A204.1 (cell line): Measurements from ENCODE around the gene PRKACG.
"Not testable (repeated sequence)": the region's sequence is repeated elsewhere in the genome, so short reads cannot be mapped to it uniquely, and the experiment has no call there.

Experiments
- FAIRE-seq: peaks from 2 replicates; lab custom pipeline; 2012; peaks lifted over from hg19 to GRCh38; lab: Jason Lieb, UNC

Gene PRKACG

GRCh38 chr9:69014013-69014412 lies at the start of gene PRKACG:
PRKACG (minus strand) TSS chr9:69014113; CDS start chr9:69014092, 21 bp downstream.
- FAIRE-seq = no peak

GRCh38 chr9:69062195-69062594 lies 48.3 kb upstream of the PRKACG start:
- no peak for FAIRE-seq

DNA sequence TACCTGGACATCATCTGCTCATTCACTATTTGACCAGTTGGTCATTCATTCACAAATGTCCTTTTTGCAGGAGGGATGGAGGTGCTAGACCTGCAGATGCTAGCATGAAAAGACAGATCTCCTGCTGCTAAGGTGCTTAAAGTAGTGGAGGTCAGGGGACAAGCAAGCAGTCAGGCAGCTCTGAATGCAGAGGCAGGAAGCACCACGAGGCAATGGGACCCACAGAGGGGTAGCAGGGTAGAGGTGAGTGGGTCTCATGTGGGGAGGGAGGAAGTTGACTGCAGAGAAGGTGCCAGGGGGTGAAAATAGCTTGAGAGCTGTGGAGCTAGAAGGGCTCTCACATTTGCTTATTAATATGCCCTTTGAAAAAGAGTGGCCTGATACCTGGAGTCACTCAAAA lies 46.9 kb upstream of the PRKACG start:
- no peak for FAIRE-seq

DNA sequence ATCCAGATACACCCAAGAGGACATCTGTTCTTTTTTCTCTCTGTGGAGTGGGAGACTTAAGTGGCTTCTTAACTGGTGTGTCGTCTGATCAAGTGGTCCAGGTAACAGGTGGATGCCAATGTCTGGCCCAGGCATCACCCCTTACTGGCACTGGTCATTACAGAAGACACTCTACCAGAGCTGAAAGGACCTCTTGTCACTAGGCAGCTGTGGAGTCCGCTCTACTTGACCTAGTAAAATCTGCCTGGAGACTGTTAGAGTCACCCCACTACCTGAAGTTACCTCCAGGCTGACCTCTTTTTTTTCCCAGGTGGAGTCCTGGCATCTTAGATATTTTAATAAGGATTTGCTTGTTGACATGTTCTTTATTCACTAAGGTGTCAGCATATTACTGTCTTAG lies 44.2 kb upstream of the PRKACG start:
- FAIRE-seq = no peak

DNA sequence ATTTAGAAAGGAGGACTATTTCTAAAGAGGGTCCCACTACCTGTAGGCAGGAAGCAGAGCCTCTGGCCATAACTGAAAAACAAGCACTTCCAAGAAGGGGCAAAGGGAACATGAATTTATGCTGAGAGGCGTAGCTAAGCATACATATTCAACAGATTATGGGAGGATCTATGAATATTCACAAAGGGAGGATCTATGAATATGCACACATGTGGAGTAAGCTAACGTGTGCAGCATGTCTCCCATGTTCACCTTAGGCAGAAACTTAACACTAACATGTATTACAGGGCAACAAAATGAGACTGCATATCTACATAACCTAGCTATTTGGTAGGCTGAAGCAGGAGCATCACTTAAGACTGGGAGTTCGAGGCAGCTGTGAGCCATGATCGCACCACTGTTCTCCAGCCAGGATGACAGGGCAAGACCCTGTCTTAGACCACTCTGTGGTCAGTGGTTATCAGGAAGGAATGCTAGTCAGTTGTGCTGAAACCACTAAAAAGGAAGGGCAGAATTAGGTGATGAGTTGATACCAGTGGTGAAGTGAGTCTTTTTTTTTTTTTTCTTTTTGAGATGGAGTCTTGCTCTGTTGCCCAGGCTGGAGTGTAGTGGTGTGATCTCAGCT lies 42.4 kb upstream of the PRKACG start:
- FAIRE-seq = no peak

DNA sequence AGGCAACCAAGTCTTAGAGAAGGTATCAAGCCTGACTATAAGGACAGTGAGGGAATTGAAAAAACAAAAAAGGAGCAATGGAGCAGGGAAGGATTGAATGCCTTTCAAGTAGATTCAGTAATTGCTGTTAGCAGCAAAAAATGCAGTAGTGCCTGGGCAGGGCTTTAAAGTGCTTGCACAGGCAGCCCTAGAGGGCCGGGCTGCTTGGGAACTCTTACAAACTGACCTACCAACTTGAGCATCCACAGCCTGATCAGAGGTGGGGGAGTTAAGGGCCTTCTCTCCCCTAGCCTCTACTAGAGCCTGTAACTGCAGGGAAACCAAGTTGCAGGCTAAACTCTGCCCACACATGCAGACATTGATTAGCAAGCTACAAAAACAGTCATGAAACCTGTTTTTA lies 41.1 kb upstream of the PRKACG start:
- no peak for FAIRE-seq

DNA sequence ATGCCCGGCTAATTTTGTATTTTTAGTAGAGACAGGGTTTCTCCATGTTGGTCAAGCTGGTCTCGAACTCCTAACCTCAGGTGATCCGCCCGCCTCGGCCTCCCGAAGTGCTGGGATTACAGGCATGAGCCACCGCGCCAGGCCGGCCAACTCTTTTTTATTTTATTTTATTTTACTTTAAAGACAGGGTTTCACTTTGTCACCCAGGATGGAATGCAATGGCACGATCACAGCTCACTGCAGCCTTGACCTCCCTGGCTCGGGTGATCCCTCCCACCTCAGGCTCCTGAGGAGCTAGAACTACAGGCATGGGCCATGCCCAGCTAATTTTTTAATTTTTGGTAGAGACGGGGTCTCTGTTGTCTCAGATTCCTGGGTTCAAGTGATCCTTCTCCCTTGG lies 37.0 kb upstream of the PRKACG start:
- not testable (repeated sequence) for FAIRE-seq

DNA sequence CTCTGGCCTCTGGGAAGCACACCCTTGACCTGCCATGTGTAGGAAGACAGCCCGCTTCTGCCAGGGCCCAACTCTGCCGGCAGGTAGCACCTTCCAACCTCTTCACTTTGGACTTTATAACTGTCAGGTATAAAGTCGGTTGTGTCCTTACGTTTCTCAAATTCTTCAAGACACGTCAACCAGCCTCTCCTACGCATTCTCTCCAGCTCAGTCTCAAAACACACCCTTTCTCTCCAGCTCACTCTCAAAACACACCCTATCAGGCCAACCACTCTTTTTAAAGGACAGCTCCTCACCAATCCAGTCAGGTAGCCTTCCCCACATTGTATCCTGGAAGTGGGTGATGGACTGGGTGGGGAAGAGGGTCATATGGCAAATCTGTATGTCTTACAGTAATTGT lies 35.2 kb upstream of the PRKACG start:
- FAIRE-seq = no peak

- no peak for FAIRE-seq
Observed at GRCh38 chr9:69047371-69047770, 33.5 kb upstream of the PRKACG start.

GRCh38 chr9:69046723-69047122 lies 32.8 kb upstream of the PRKACG start:
- FAIRE-seq = no peak

- no peak for FAIRE-seq
Observed at GRCh38 chr9:69045821-69046220, 31.9 kb upstream of the PRKACG start.

DNA sequence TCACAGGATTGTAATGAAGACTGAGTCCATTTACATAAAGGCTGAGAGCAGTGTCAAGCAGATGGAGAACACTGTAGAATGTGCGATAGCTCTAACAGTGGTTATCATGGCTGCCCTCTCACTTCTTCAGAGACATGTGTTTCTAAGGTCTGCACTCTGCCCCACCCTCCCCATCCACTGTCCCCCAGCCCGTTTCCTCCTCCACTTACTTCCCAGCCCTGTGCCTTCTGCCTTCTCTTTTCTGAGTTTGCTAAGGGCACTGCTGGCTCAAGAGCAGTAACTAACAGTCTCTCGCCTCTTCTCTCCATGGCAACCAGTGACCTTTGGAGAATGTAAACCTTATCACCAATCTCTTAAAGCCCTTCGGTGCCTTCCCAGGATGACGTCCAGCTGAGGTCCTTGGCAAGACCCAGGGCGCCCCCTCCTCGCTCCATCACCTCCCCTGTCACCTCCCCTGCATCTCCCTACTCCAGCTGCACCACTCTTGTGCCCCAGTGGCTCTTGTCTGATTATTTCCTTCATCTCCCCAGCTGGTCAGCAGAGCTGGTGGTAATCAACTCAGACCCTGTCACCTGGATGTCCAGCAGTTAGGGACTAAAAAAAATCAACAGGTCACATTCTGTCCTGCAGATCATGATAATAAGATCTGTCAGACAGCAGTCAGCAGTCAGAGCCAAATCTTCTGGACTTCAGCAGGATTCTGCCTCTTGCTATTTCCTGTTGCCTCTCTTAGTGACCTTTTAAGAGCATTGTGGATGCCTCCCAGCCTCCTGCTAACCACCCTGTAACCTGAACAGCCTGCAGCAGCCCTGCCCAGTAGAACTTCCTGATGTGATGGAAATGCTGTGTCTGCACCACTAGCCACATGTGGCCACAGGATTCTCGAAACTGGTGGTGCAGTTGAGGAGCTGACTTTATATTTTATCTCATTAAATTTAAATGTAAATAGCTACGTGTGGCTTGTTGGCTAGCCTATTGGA lies 30.6 kb upstream of the PRKACG start:
- FAIRE-seq = no peak

DNA sequence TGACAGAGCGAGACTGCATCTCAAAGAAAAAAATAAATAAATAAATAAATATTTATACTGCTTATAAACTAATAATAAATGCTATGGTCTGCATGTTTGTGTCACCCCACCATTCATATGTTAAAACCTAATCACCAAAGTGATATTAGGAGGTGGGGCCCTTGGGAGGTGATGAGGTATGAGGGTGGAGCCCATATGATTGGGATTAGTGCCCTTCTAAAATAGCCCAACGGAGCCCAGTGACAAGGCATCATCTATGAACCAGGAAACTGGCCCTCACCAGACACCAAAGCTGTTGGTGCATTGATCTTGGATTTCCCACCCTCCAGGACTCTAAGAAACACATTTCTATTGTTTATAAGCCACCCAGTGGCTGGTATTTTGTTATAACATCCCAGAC lies 26.7 kb upstream of the PRKACG start:
- FAIRE-seq = no peak

- FAIRE-seq = no peak
Observed at GRCh38 chr9:69036799-69037198, 22.9 kb upstream of the PRKACG start.

DNA sequence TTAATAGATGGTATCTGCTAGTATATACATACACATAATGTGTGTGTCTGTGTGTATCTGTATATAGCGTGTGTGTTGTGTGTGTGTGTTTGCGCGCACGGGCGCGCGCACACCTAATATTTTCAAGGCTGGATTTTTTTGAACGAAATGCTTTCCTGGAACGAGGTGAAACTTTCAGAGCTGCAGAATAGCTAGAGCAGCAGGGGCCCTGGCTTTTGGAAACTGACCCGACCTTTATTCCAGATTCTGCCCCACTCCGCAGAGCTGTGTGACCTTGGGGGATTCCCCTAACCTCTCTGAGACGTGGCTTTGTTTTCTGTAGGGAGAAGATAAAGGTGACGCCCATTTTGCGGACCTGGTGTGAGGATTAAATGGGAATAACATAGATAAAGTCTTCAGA lies 22.4 kb upstream of the PRKACG start:
- FAIRE-seq = no peak

DNA sequence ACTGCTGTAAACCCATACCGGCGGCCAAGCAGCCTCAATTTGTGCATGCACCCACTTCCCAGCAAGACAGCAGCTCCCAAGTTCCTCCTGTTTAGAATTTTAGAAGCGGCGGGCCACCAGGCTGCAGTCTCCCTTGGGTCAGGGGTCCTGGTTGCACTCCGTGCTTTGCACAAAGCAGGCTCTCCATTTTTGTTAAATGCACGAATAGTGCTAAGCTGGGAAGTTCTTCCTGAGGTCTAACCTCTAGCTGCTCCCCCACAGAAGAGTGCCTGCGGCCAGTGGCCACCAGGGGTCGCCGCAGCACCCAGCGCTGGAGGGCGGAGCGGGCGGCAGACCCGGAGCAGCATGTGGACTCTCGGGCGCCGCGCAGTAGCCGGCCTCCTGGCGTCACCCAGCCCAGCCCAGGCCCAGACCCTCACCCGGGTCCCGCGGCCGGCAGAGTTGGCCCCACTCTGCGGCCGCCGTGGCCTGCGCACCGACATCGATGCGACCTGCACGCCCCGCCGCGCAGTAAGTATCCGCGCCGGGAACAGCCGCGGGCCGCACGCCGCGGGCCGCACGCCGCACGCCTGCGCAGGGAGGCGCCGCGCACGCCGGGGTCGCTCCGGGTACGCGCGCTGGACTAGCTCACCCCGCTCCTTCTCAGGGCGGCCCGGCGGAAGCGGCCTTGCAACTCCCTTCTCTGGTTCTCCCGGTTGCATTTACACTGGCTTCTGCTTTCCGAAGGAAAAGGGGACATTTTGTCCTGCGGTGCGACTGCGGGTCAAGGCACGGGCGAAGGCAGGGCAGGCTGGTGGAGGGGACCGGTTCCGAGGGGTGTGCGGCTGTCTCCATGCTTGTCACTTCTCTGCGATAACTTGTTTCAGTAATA lies 21.8 kb upstream of the PRKACG start, which contains the start of gene FXN:
Gene FXN (plus strand): TSS at position 315 of the 871 bp plus-strand sequence. CDS start 31 bp downstream, at position 346.
- no peak for FAIRE-seq

- FAIRE-seq = no peak
Observed at GRCh38 chr9:69034071-69034470, 20.2 kb upstream of the PRKACG start.

DNA sequence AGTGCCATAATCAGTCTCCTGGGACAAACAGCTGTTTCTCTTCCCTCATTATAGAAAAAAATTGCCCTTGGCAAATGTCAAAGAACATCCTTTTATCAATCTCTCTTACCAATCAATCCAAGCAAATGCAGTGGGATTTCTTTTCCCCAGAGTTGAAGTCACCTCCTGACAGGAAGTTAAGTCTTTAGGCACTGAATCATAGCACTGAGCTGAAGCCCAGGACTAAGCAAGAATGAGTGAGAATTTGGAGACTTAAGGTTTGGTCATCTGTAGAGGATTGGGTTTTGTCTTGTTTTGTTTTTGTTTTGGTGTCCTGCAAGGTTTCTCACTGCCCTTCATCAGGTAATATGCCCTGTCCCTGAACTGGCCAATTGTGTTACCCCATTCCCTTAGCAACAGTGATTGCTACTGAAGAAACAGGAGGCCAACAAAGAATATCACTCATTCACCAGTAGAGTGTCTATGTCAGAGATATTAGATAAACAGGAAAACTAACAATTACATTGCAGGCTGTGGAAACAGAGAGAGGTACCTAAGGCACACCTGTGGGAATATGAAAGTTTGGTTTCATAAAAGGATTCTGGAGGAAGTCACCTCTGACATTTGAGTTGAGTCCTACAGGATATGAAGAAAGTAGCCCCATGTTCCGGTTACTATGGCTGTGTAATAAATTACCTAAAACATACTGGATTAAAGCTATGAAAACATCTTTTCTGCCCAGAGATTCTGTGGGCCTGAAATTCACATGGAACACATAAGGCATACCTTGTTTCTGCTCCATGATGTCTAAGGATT lies 17.1 kb upstream of the PRKACG start:
- FAIRE-seq = no peak

DNA sequence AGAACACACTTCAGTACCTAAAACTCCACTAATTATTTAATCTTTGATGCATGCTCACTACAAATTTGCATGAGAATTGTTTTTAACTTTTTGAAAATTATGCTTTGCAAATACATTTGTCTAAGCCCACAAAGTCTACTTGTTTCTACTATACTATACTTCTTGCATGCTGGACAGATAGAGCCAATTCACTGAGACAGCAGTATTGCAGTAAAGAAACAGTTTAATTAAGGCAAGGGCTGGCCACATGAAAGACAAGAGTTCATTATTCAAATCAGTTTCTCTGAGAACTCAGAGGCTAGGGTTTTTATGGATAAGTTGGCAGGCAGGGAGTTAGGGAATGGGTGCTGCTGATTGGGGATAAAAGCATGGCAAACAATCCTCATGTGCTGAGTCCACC lies 15.6 kb upstream of the PRKACG start:
- no peak for FAIRE-seq

GRCh38 chr9:69028754-69029153 lies 14.8 kb upstream of the PRKACG start:
- FAIRE-seq = no peak

DNA sequence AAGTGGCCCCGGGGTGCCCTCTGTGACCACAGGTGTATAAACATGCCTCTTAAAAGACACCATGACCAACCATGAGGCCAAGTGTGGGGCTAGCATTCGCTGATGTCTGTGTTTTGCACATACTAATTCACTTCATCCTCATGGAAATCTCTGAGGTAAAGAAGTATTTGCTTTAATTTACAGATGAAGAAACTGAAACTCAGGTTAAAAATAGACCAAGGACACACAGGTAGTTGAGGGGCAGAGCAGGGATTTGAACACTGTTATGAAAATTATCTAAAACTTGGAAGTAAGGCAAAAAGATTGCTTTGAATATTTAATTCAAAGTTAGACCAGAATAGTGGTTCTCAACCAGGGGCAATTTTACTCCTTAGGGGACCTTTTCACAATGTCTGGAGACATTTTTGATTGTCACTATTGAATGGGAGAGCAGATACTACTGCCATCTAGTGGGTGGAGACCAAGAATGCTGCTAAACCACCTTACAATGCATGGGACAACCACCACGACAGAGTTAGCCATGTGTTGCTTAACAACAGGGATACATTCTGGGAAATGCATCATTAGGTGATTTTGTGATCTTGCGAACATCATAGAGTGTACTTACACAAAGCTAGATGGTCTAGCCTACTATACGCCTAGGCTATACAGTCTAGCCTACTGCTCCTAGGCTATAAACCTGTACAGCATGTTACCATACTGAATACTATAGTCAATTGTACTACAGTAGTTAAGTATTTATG lies 13.6 kb upstream of the PRKACG start:
- FAIRE-seq = peak; percentile 83
